ENCODE measurements around the gene C14orf180. TPM values are rescaled to one million over a fixed set of nuclear protein-coding genes. Genes with fewer than 3 reads are reported as not detected.

Gene C14orf180
- total RNA-seq, 1 experiment from 2014 or later: not detected

- H4K91ac ChIP-seq (ENCODE audit: insufficient read length, low read depth, low read length): no peak overlapping the region
- no peak overlapping the region for H2BK120ac ChIP-seq (ENCODE audit: low read depth, low read length, poor library complexity, severe bottlenecking)
- H4K20me1 ChIP-seq (ENCODE audit: control insufficient read depth, insufficient read depth, insufficient read length): no peaks in the 10 kb centered on the region
- no peaks in the 10 kb centered on the region for H3K36me3 Mint-ChIP-seq (ENCODE audit: insufficient read depth in 1 of 3, low read depth in 3 of 3)
- no peak overlapping the region for H2BK20ac ChIP-seq (ENCODE audit: low read depth, low read length, poor library complexity, severe bottlenecking)
- no peaks in the 10 kb centered on the region for H3K79me2 ChIP-seq (ENCODE audit: insufficient read depth, low read length)
- H3K27me3 ChIP-seq (ENCODE audit: insufficient read depth, low read length): no peaks in the 10 kb centered on the region
- H3K4me1 ChIP-seq (ENCODE audit: insufficient read depth, low read length): no peaks in the 10 kb centered on the region
- WGBS (ENCODE audit: extremely low coverage, insufficient read length, low lambda C conversion rate): no CpG with 5 or more reads among the region's 20 CpGs
- no peak overlapping the region for H2AFZ ChIP-seq (ENCODE audit: low read length)
- no peaks in the 10 kb centered on the region for H3K79me1 ChIP-seq (ENCODE audit: insufficient read depth, low read depth, low read length, poor library complexity, severe bottlenecking)
- no peak overlapping the region for H4K5ac ChIP-seq (ENCODE audit: insufficient read length, low read depth, low read length)
- H3K9me3 ChIP-seq (ENCODE audit: control insufficient read depth, low read depth, low read length): no peaks in the 10 kb centered on the region
- H3K56ac ChIP-seq (ENCODE audit: insufficient read length, low read depth, low read length): no peak overlapping the region
- no peak overlapping the region for H2BK5ac ChIP-seq (ENCODE audit: insufficient read length, low read length)
- H3T11ph ChIP-seq (ENCODE audit: low read length): no peak overlapping the region
- no peak overlapping the region for H4K8ac ChIP-seq (replicated peaks; ENCODE audit: insufficient read length, low read depth, low read length)
- H3K27ac ChIP-seq (ENCODE audit: insufficient read length, low read depth, low read length): no peak overlapping the region
- DNase-seq: no peak
- no peaks in the 10 kb centered on the region; a peak in 1 of 5 replicates for H3K9me3 Mint-ChIP-seq
- TF ChIP-seq CTCF (conservative IDR thresholded peaks at IDR 0.05): no peak
- peaks cover 2% of the 10 kb centered on the region for H3K27me3 Mint-ChIP-seq (ENCODE audit: low read depth)
- no peak overlapping the region for H3K4me2 ChIP-seq (ENCODE audit: insufficient read depth, insufficient read length, low read length)
- H3K9ac ChIP-seq (ENCODE audit: extremely low read depth, insufficient read length, low read length): no peak overlapping the region
- H3K18ac ChIP-seq (ENCODE audit: insufficient read length, low read depth, low read length): no peak overlapping the region
- peaks cover 0 to 4% of the 10 kb centered on the region in 2 experiments; a peak in 1 of 4 replicates for H3K4me1 Mint-ChIP-seq
- H2BK12ac ChIP-seq (ENCODE audit: insufficient read length, low read depth, low read length): no peak overlapping the region
- H3K23me2 ChIP-seq (ENCODE audit: insufficient read length, low read depth, low read length, poor library complexity, severe bottlenecking): no peaks in the 10 kb centered on the region
- H3K27ac Mint-ChIP-seq: no peak overlapping the region
- no peak overlapping the region for H2BK15ac ChIP-seq (ENCODE audit: low read depth, low read length)
- H3K14ac ChIP-seq (ENCODE audit: insufficient read depth, low read length): no peak overlapping the region
- no peak overlapping the region for H3K23ac ChIP-seq (ENCODE audit: insufficient read length, low read depth, low read length)
- H3K4ac ChIP-seq (ENCODE audit: low read depth, low read length): no peak overlapping the region
- no peak overlapping the region for H2AK5ac ChIP-seq (ENCODE audit: insufficient read length, low read length)
- H3K4me3 Mint-ChIP-seq: no peak overlapping the region
These were observed 2.4 kb downstream of the C14orf180 start for GRCh38 chr14:104582005-104582404.

Data from H9 (cell line).